Measurements from ENCODE around the gene MYH9.

The MYH9 gene

DNA sequence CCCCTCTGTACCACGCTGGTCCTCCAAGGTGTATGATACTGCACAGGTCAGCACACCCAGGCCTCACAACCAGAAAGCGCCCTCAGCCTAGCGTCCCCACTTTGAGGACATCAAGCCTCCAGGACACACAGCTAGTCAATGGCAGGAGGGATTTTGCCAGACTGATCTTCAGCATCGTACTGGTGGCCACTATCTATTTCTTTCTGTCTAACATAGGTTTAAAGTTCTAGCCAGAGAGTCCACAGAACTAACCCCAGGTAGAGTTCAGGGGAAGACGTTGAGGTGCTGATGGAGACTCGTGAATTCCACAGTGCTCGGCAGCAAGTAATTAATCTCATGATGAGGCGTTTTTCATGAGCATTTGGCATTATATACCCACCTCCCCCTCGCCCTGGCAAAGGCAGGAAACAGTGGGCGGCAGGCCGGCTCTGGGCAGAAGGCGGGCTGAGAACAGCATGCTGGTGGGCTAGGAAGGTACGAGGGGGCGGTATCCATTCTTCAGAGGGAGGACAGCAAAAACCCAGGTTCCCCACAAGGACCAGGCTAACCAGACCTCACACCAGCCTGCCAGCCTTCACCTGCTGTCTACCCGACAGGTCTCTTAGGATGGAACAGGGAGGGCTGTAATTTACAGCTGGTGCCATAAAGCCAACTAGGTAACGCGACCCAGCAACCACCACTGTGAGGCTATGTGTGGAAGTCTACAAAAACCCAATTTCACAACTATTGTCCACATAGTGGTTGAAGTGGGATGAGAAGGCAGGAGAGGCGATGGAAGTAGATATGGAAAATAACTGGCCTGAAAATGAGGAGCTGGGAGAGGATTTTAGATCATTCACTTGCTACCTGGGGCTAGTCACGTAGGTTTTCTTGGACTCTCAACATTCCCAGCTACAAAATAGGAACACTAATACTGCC is 18.5 kb downstream of the MYH9 start:
- DNase-seq (ENCODE audit: extremely low read depth, low read depth): no peak
- no peak overlapping the region for H3K4me3 ChIP-seq (replicated peaks; ENCODE audit: low read depth, low read length)
- TF ChIP-seq, protein P1, sequence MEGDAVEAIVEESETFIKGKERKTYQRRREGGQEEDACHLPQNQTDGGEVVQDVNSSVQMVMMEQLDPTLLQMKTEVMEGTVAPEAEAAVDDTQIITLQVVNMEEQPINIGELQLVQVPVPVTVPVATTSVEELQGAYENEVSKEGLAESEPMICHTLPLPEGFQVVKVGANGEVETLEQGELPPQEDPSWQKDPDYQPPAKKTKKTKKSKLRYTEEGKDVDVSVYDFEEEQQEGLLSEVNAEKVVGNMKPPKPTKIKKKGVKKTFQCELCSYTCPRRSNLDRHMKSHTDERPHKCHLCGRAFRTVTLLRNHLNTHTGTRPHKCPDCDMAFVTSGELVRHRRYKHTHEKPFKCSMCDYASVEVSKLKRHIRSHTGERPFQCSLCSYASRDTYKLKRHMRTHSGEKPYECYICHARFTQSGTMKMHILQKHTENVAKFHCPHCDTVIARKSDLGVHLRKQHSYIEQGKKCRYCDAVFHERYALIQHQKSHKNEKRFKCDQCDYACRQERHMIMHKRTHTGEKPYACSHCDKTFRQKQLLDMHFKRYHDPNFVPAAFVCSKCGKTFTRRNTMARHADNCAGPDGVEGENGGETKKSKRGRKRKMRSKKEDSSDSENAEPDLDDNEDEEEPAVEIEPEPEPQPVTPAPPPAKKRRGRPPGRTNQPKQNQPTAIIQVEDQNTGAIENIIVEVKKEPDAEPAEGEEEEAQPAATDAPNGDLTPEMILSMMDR (IDR thresholded peaks at IDR 0.05; ENCODE audit: low read depth, low read length, missing control alignments): no peak

DNA sequence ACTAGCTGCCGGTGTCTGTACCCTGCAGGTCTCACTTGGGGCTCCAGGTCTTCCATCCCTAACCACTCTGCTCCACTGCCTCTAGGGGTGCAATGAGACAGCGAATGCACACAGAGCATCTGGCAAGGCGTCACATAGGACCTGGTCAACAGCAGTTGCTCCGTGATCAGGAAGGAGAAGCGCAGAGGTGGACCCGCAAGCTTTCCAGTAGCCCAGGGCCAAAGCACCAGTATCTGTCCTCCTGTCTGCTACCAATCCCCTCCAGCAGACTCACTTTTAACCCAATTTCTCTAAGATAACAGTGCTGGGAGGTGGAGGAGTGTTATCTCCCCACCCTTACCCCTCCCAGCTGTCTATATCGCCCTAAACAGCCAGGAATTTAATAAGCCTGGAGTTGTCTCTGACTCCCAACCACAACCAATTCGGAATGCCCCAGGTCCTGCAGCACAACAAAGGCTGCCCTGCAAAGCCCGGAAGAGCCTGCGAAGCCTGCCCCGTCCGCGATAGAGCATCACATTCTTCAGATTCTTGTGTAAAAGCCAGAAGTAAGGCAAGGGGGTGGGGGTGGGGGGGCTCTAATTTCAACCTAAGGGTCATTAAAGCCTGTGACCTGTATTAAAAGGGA is 19.3 kb downstream of the MYH9 start:
- no peak overlapping the region for H3K4me3 ChIP-seq (replicated peaks; ENCODE audit: low read depth, low read length)
- TF ChIP-seq, protein P1 (IDR thresholded peaks at IDR 0.05; ENCODE audit: low read depth, low read length, missing control alignments): peak; percentile 4
- DNase-seq (ENCODE audit: extremely low read depth, low read depth): peak; percentile 67

DNA sequence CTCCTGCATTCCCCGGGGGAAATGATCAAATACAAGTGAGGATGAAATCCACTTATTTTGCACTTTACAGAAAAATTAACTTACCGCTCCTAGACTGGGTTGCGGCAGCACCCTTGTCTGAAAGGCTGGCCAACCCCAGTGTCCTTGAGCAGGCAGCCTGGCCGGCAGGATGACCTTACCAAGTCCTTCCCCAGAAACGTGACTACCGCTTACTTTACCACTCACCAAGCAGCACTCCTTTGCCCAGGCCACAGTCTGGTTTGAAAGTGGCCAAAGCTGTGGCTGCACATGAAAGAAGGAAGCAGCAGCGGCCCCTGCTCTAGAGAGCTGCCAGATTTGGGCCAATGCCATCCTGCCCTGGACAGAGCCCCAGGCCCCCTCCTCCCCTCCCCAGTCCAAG is 20.3 kb downstream of the MYH9 start:
- TF ChIP-seq, protein P1 (IDR thresholded peaks at IDR 0.05; ENCODE audit: low read depth, low read length, missing control alignments): no peak
- DNase-seq (ENCODE audit: extremely low read depth, low read depth): no peak
- H3K4me3 ChIP-seq (replicated peaks; ENCODE audit: low read depth, low read length): no peak overlapping the region

DNA sequence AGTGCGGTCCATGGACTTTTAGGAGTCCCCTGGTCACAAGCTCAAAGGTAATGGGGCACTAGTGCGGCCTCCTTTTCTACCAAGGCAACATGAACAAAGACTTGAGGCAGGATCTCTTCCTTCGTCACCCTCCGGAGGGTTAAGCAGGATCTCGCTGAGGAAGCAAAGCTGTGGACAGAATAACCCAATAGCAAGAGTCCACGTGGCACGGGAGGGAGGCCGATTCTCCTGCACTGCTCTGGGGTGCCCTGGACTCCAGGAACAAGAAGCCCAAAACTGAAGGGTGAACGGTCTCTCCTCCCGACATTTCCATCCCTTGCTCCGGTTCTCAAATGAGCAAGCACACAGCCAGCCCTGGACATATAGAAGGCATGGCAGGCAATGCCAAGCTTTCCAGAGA is 20.7 kb downstream of the MYH9 start:
- H3K4me3 ChIP-seq (replicated peaks; ENCODE audit: low read depth, low read length): no peak overlapping the region
- TF ChIP-seq, protein P1 (IDR thresholded peaks at IDR 0.05; ENCODE audit: low read depth, low read length, missing control alignments): no peak
- no peak for DNase-seq (ENCODE audit: extremely low read depth, low read depth)

DNA sequence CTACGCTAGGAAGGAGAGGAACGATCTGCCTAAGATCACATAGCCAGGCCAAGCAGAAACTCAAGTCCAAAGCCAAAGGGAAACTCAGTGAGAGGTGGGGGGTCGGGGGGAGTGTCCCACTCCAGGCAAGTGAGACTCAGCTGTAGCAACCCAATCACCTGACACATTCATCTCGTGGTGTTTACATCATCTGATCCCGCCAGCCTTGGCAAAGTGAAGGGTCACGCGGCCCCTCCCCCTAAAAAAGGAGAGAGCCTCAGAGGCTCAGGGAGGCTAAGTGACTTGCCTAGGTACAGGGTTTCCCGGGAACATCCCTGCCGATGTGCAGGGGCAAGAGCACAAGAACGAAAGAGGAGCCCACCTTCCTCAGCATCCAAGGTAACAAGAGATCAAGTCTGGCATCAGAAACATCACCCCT is 21.5 kb downstream of the MYH9 start:
- TF ChIP-seq, protein P1 (IDR thresholded peaks at IDR 0.05; ENCODE audit: low read depth, low read length, missing control alignments): no peak
- H3K4me3 ChIP-seq (replicated peaks; ENCODE audit: low read depth, low read length): no peak overlapping the region
- no peak for DNase-seq (ENCODE audit: extremely low read depth, low read depth)

DNA sequence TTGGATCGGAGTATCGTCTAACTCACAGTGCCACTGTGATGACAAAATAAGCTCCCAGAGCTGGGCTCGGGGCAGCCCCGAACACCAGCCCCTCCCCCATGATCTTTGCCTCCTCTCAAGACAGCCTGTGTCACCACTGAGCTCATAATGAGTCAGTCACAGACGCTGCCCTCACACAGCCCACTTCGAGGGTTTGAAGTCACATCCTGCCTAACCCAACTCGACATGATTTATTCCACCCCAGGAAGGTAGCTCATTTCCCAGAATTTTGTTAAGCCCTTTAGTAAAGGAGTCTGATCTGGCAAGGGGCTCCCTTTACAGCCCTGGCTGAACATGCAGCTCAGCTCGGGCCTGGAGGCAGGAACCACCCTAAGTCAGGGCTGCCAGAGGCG is 22.8 kb downstream of the MYH9 start:
- H3K4me3 ChIP-seq (replicated peaks; ENCODE audit: low read depth, low read length): no peak overlapping the region
- TF ChIP-seq, protein P1 (IDR thresholded peaks at IDR 0.05; ENCODE audit: low read depth, low read length, missing control alignments): no peak
- DNase-seq (ENCODE audit: extremely low read depth, low read depth): peak; percentile 87
